ENCODE data around the gene MAP7. TPM values are rescaled to one million over a fixed set of nuclear protein-coding genes. Genes with fewer than 3 reads are reported as not detected.
A peak's percentile ranks its signal among the peaks of the same experiment; 100 is the strongest.

The MAP7 gene
- total RNA-seq, 6 donors from 2014 or later: 18.1 to 26.6 (median 24.2) TPM

DNA sequence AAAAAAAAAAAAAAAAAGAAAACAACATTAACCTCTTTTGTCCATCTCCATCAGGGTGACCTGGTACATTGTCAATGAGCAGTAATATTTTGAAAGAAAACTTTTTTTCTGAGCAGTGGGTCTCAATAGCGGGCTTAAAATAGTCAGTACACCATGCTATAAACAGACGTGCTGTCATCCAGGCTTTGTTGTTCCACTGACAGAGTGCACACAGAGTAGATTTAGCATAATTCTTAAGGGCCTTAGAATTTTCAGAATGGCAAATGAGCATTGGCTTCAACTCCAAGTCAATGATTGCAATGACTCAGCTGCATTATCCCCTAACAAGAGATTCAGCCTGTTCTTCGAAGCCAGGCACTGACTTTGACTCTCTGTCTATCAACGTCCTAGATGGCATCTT, 35.6 kb downstream of the MAP7 start:
- H3K27ac ChIP-seq: no peak overlapping the region
- ATAC-seq (ENCODE audit: low FRiP score in 2 of 2) (no peak), DNase-seq (no peak)
- no peaks in the 10 kb centered on the region for H3K9me3 ChIP-seq
- H3K4me3 ChIP-seq: no peak overlapping the region
- H3K4me1 ChIP-seq: no peaks in the 10 kb centered on the region
- WGBS, 2 donors: 92 to 93% methylated on average over 4 of the region's 4 CpGs
- no peaks in the 10 kb centered on the region for H3K36me3 ChIP-seq
- H3K27me3 ChIP-seq: no peaks in the 10 kb centered on the region
- TF ChIP-seq EP300 (IDR thresholded peaks at IDR 0.05): no peak

- H3K9me3 ChIP-seq: no peaks in the 10 kb centered on the region
- ATAC-seq (ENCODE audit: low FRiP score in 2 of 2) (no peak), DNase-seq (peak in 1 of 2 donors; percentile 29)
- no peaks in the 10 kb centered on the region for H3K4me1 ChIP-seq
- WGBS, 2 donors: 62 to 78% methylated on average over 3 of the region's 3 CpGs
- no peak overlapping the region for H3K27ac ChIP-seq
- no peak for TF ChIP-seq POLR2A (IDR thresholded peaks at IDR 0.05)
- TF ChIP-seq CTCF (IDR thresholded peaks at IDR 0.05): no peak
- TF ChIP-seq POLR2AphosphoS5 (IDR thresholded peaks at IDR 0.05): no peak
- TF ChIP-seq EP300 (IDR thresholded peaks at IDR 0.05): no peak
- no peaks in the 10 kb centered on the region for H3K27me3 ChIP-seq
- H3K4me3 ChIP-seq: no peak overlapping the region
- no peaks in the 10 kb centered on the region for H3K36me3 ChIP-seq
Measured at GRCh38 chr6:136511926-136512325, 38.3 kb downstream of the MAP7 start.

GRCh38 chr6:136511397-136511796, 38.8 kb downstream of the MAP7 start:
- TF ChIP-seq POLR2A (IDR thresholded peaks at IDR 0.05) (no peak), EP300 (IDR thresholded peaks at IDR 0.05) (no peak), POLR2AphosphoS5 (IDR thresholded peaks at IDR 0.05) (no peak), CTCF (IDR thresholded peaks at IDR 0.05) (no peak)
- ATAC-seq (ENCODE audit: low FRiP score in 2 of 2) (no peak), DNase-seq (no peak)
- H3K36me3 ChIP-seq: no peaks in the 10 kb centered on the region
- no peaks in the 10 kb centered on the region for H3K4me1 ChIP-seq
- no peak overlapping the region for H3K4me3 ChIP-seq
- H3K27me3 ChIP-seq: no peaks in the 10 kb centered on the region
- no peaks in the 10 kb centered on the region for H3K9me3 ChIP-seq
- 78 to 81% methylated on average over 1 of the region's 1 CpG for WGBS, 2 donors
- no peak overlapping the region for H3K27ac ChIP-seq

DNA sequence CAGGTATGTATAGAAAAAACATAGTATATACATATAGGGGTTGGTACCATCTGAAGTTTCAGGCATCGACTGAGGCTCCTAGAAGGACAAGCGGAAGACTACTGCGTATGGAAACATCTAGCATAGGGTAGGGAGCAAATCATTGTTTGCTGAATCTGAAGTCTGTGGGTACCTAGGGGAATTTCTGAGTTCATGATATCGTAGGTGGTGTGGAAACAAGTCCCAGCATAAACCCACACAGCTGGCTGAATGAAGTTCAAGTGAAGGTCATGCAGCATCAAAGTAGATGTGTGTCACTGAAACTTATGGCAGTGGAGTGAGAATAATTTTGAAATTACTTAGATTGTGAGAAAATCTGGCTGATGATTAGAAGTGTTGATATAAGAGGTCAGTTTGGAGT, 39.4 kb downstream of the MAP7 start:
- TF ChIP-seq POLR2A (IDR thresholded peaks at IDR 0.05) (no peak), EP300 (IDR thresholded peaks at IDR 0.05) (no peak), CTCF (IDR thresholded peaks at IDR 0.05) (no peak), POLR2AphosphoS5 (IDR thresholded peaks at IDR 0.05) (no peak)
- Histone ChIP-seq H3K9me3 (no peaks in the 10 kb centered on the region), H3K27me3 (no peaks in the 10 kb centered on the region), H3K36me3 (no peaks in the 10 kb centered on the region), H3K4me3 (no peak overlapping the region), H3K4me1 (no peaks in the 10 kb centered on the region), H3K27ac (no peak overlapping the region)
- ATAC-seq (ENCODE audit: low FRiP score in 2 of 2) (no peak), DNase-seq (no peak)
- 77 to 86% methylated on average over 4 of the region's 4 CpGs for WGBS, 2 donors

GRCh38 chr6:136510299-136510698, 39.9 kb downstream of the MAP7 start:
- Histone ChIP-seq H3K4me1 (no peaks in the 10 kb centered on the region), H3K27ac (no peak overlapping the region), H3K36me3 (no peaks in the 10 kb centered on the region), H3K9me3 (no peaks in the 10 kb centered on the region), H3K4me3 (no peak overlapping the region), H3K27me3 (no peaks in the 10 kb centered on the region)
- 90 to 97% methylated on average over 5 of the region's 5 CpGs for WGBS, 2 donors
- ATAC-seq (ENCODE audit: low FRiP score in 2 of 2) (no peak), DNase-seq (no peak)
- TF ChIP-seq EP300 (IDR thresholded peaks at IDR 0.05) (no peak), CTCF (IDR thresholded peaks at IDR 0.05) (no peak), POLR2AphosphoS5 (IDR thresholded peaks at IDR 0.05) (no peak), POLR2A (IDR thresholded peaks at IDR 0.05) (no peak)
